ENCODE measurements around the gene IMPDH2. TPM values are rescaled to one million over a fixed set of nuclear protein-coding genes. Genes with fewer than 3 reads are reported as not detected.

The IMPDH2 gene
- total and polyA plus RNA-seq, 2 of the 4 experiments (the other 2 are of a cell fraction), result 190 to 296 TPM

- H2BK15ac ChIP-seq (ENCODE audit: low read depth, low read length), result no peak overlapping the region
- peaks cover 12% of the 10 kb centered on the region for H3K9me1 ChIP-seq (ENCODE audit: insufficient read depth, low read length)
- no peak overlapping the region for H2BK20ac ChIP-seq (ENCODE audit: low read depth, low read length)
- H2AFZ ChIP-seq (replicated peaks; ENCODE audit: low read length, poor library complexity), result peak overlapping the region; percentile 33
- intact Hi-C loops (cut with micrococcal nuclease), result no loop called here
- peaks cover 20 to 85% of the 10 kb centered on the region in 2 experiments; a peak in 3 of 4 replicates for H3K79me1 ChIP-seq (ENCODE audit: low read depth in 1 of 2, low read length in 2 of 2)
- WGBS, 2 experiments (ENCODE audit: extremely low coverage in 2 of 2, insufficient read length in 1 of 2), result 100% methylated on average over 1 of the region's 6 CpGs; no CpG with 5 or more reads in 1 of the 2 experiments
- H2BK120ac ChIP-seq (ENCODE audit: low read depth, low read length), result no peak overlapping the region
- TF ChIP-seq ELK1 (IDR thresholded peaks at IDR 0.05; ENCODE audit: borderline replicate concordance, low read depth, low read length) (no peak), MAZ (IDR thresholded peaks at IDR 0.05; ENCODE audit: borderline replicate concordance, low read depth, low read length) (no peak), MAFK (IDR thresholded peaks at IDR 0.05; ENCODE audit: low read depth, low read length) (no peak)
- DNase-seq (no peak), ATAC-seq (ENCODE audit: low read depth) (no peak)
- peaks cover 13% of the 10 kb centered on the region for H3K4me1 ChIP-seq (ENCODE audit: control insufficient read depth, insufficient read depth, low read length)
- POLR2A ChIA-PET (ENCODE audit: unreplicated experiment), result interaction anchor here (0.5 to 2.4 kb wide), 2 partner anchors 9 to 326 kb away, joined by 4 to 13 read pairs; partner anchors contain the start of gene WDR6
- H3K4me3 ChIP-seq (ENCODE audit: insufficient read depth, low read depth, low read length), result no peak overlapping the region
- in situ Hi-C loops (cut with MboI; ENCODE audit: low sequenced_read_pairs), result no loop called here
- H2AK9ac ChIP-seq (replicated peaks; ENCODE audit: low read depth, low read length, poor library complexity), result peak overlapping the region; percentile 97
- H4K20me1 ChIP-seq (ENCODE audit: insufficient read depth, low read length), result peaks cover 35% of the 10 kb centered on the region
- H4K8ac ChIP-seq (ENCODE audit: low read depth in 2 of 2, low read length in 2 of 2), result 0 out of 4 replicates have a peak overlapping the region, but pooled peaks of 1 of the 2 experiments have one; percentile 98
- 0 out of 2 replicates have a peak overlapping the region, but pooled peaks have one; percentile 58 for H3K23ac ChIP-seq (ENCODE audit: low read depth, low read length)
- no peak overlapping the region for H3K4me2 ChIP-seq (ENCODE audit: low read depth, low read length)
- H3K56ac ChIP-seq (ENCODE audit: extremely low read depth, insufficient read depth, low read length), result no peak overlapping the region
- no peaks in the 10 kb centered on the region for H3K9me3 ChIP-seq (ENCODE audit: control insufficient read depth, insufficient read depth, low read length)
- H2AK5ac ChIP-seq (ENCODE audit: low read depth, low read length), result no peak overlapping the region
- H2BK5ac ChIP-seq (ENCODE audit: low read depth, low read length, poor library complexity, severe bottlenecking), result no peak overlapping the region
- H3K36me3 ChIP-seq (ENCODE audit: control insufficient read depth, insufficient read depth, low read length), result peaks cover 48% of the 10 kb centered on the region
- CTCF ChIA-PET, result no interaction called here
- no peaks in the 10 kb centered on the region for H3K27me3 ChIP-seq (ENCODE audit: control insufficient read depth, insufficient read depth, low read length)
- H3K18ac ChIP-seq (ENCODE audit: low read depth, low read length), result no peak overlapping the region
- BruUV-seq (replicated peaks), result no TSS peak
- dilution Hi-C loops (cut with HindIII; ENCODE audit: low sequenced_read_pairs, unreplicated experiment), result no loop called here
- no peak overlapping the region for H3K9ac ChIP-seq (ENCODE audit: low read depth, low read length)
- H3K14ac ChIP-seq (replicated peaks; ENCODE audit: low read depth, low read length), result 0 out of 2 replicates have a peak overlapping the region, but pooled peaks have one; percentile 8
- no peak overlapping the region for H4K91ac ChIP-seq (ENCODE audit: insufficient read depth, low read depth, low read length)
- 0 out of 2 replicates have a peak overlapping the region, but pooled peaks have one; percentile 58 for H3K4ac ChIP-seq (ENCODE audit: low read depth, low read length)
- H4K5ac ChIP-seq (ENCODE audit: low read depth, low read length), result no peak overlapping the region
- no peak overlapping the region for H3K27ac ChIP-seq (ENCODE audit: insufficient read depth, low read length)
Observed at GRCh38 chr3:49016414-49017228, 12.6 kb downstream of the IMPDH2 start.

Data from IMR-90 (cell line).